ENCODE measurements around the gene HOXB5. TPM values are rescaled to one million over a fixed set of nuclear protein-coding genes. Genes with fewer than 3 reads are reported as not detected.

Gene HOXB5
- polyA plus RNA-seq, 4 donors = 28.8 to 38.4 (median 33.5) TPM

DNA sequence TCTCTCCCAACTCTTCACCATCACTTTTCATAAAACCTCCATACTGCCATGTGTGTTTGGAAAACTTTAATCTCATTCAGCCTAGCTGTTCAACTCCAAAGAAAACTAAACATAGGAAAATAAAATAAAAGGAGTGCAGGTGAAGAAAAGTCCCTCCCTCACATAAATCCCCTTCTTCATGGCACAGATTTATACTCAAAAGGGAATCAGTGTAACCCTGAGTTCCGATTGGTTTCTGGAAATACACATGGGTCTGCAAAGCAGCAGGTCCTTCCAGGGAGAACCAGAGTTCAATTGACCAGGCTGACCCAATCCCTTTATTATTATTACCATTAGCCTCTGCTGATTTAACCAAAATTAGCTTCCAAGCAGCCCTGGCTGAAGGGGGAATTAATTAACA, 39.8 kb downstream of the HOXB5 start:
- DNase-seq (ENCODE audit: low read depth in 4 of 4, low spot score in 3 of 4) = no peak

DNA sequence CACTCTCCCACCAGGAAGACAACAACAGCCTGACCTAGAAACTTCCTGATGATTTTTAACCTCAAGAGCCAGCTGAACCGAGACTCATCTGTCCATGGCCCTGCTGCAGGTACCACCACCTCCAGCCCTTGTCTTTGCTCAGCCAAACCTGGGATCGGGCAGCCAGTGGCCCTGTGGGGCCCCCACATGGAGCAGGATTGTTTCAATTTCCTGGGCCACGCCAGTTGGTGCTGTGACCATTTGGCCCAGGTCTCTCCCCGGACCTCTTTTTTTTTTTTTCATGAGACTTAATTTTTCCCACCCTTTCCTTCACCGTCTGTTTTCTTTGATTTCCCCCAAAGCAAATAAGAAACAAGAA, 40.4 kb downstream of the HOXB5 start:
- DNase-seq (ENCODE audit: low read depth in 4 of 4, low spot score in 3 of 4) = no peak

DNA sequence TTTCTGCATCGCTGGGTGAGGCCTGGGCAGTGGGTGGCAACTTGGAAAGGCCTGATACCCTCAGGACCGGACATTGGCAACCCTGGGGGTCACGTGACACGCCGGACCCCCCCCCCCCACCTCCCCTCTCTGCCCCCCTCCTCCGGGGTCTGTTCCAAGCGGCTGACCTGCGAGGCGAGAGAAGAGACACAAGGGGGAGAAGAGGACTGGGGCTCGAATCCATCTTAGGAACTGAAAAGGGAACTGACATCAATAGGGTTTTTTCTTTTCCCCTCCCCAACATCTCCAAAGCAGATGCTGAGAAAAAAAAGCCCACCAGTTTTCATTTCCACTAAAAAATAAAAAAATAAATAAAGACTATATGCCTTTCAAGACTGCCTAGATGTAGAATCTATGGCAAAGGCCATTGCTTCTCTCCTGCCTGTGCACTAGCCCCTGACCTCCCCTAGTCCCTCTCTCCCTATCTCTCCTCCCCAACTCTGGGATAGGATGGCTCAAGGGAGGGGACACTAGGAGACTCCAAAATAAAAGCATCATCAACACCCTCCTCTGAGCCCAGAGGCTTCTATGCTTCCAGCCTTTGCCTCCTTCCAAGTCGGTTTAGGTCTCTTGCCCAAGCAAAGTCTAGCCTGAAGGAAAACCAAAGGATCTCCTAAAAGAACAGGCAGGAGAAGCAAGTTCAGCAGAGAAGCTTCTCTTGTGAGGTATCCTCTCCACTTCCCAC, 41.0 kb downstream of the HOXB5 start:
- DNase-seq (ENCODE audit: low read depth in 4 of 4, low spot score in 3 of 4) = no peak

DNA sequence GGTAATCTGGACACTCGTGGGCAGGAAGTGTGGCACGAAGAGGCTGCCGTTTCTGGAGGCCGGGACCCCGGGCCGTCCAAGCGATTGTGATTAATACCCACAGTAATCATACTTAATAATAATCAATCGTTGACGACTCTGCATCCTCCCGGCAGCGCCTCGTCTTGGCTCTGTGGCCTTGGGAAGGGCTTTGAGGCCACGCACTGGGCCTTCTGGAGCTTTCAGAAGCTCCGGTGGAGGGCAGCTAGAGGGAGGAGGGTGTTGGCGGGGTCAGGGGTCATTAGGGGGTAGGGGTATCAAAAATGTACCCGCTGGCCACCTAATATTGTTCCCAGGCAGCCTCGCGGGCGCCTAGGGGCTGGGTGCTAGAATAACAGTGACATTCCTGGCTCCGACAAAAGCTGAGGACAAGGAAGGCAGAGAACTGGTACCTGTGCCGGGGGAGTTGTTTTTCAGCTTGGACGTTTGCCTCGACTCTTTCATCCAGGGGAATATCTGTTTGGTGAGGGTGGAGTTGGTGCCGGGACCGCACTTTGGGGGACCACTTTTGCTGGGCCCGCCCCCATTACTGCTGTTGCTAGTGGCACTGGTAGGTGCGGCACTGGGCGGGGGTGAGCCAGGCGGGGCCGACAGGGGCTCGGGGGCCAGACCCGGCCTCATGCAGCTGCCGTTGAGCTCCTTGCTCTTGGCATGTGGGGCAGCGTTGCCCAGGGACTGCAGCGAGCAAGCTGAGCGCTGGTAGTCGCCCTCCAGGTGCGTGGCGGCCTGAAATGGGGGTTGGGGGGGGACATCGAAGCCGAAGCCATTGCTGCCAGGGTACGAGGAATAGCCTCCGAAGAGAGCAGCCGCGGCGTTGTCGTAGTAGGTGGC, 41.7 kb downstream of the HOXB5 start:
- no peak for DNase-seq (ENCODE audit: low read depth in 4 of 4, low spot score in 3 of 4)

DNA sequence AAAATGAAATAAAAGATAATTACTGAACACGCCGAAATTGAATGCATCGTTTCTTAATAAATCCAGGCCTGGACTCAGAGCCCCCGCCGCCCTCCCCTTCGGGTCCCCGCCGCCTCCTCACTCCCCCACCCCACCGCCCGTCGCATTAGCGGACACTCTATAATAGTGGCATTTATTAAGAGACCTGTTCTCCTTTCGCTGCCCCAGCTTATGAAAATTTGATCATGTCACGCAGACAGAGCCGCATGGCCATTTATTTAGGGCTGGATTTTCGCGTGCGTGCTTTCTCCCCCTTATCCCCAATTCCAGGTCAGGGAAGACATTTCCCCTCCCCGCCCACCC, 42.4 kb downstream of the HOXB5 start:
- no peak for DNase-seq (ENCODE audit: low read depth in 4 of 4, low spot score in 3 of 4)

DNA sequence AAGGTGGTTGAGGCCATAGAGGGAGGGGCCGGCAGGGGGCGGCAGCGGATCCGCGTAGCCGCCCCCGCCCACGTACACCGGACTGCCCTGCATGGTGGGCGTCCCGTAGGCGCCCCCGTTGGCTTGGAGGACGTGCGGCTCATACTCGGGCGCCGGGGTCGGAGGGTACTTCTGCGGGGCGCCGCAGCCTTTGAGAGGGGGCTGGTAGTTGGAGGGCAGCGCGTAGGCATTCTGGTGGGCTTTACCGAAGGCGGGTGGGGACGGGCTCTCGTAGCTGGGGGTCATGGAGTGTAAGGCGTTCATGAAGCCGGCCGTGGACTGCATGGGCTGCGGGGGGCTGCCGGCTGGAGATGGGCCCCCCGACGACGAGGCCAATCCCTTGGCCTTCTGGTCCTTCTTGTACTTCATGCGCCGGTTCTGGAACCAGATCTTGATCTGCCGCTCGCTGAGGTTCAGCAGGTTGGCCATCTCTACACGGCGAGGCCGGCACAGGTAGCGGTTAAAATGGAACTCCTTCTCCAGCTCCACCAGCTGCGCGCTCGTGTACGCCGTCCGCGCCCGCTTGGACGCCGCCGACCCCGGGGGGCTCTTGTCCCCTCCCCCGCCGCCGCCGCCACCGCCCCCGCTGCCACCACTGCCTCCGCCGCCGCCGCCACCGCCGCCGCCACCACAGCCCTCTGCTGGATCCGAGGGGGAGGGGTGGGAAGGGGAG, 42.9 kb downstream of the HOXB5 start:
- no peak for DNase-seq (ENCODE audit: low read depth in 4 of 4, low spot score in 3 of 4)

DNA sequence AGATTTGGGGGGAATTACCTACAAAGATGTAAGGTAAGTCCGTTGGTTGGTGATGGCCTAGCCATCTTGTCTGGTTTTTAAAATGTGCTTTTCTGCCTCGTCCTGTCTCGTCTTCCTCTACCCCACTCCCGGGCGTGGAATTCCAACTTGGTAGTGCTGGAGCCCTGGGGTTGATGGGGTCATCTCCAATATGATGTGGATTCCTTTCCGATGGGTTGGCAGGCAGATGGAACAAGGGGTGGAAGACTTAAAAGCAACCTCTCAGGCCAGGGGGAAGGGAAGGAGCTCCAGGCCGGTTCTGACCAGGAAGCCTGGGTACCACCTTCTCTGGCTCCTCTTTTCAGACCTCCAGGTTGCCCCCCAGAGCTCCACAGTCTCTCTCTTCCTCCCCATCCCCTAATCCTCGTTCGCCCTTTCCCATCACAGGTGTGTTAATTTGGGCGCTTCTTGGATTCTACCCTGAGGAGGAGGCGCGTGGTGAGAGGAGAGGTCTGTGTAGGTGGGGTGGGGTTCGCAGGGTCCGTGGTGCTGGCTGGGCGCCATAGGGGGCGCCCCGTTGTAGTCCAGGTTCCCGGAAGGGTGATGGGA, 43.6 kb downstream of the HOXB5 start:
- DNase-seq (ENCODE audit: low read depth in 4 of 4, low spot score in 3 of 4) = no peak

DNA sequence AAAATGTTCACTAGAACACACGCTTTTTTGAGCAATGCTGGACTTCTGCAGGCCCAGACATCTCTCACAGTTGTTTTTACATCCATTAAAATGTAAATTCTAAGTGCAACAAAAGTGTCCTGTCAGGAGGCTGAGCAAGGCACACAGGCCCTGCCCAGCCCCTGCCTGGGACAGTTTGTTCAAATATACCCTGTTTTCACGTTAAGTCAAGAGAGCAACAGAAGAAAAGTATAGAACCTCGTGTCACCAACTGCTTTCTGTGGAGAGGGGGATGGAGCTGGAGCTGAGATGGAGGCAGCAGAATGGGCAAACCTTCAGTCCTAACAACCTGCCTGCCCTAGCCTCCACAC, 44.3 kb downstream of the HOXB5 start:
- DNase-seq (ENCODE audit: low read depth in 4 of 4, low spot score in 3 of 4) = no peak

DNA sequence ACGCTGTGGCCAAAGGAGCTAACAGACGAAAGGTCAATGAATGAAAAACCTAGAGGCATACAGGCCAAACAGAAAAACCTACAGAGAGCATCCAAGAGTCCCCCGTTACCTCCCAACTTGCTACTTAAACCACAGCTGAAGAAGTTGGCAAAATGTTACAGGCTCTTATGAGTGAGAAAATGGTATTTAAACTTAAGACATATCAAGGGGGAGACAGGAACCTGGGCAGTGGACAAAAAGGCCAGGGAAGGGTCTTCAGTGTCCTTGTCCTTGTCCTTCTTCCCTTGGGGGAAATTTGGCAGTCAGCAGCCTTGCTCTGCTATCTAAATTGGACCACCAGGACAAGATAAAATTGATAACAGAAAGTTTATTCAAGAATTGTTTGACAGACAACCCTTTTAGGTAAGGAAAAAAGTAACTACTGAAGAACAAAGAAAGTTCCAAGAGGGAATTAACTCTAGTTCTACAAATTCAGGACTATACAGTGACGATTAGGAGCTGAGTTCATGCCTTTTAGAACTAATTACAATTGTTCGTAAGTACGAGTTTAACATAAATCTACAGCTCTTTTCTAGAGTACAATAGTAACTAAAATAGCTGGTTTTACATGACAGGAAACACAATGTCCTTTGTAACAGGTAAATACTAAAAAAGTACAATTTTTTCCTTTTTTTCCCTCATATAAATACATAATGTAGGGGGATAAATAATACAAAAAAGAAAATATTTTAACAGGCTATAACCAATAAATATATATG, 44.9 kb downstream of the HOXB5 start:
- no peak for DNase-seq (ENCODE audit: low read depth in 4 of 4, low spot score in 3 of 4)

DNA sequence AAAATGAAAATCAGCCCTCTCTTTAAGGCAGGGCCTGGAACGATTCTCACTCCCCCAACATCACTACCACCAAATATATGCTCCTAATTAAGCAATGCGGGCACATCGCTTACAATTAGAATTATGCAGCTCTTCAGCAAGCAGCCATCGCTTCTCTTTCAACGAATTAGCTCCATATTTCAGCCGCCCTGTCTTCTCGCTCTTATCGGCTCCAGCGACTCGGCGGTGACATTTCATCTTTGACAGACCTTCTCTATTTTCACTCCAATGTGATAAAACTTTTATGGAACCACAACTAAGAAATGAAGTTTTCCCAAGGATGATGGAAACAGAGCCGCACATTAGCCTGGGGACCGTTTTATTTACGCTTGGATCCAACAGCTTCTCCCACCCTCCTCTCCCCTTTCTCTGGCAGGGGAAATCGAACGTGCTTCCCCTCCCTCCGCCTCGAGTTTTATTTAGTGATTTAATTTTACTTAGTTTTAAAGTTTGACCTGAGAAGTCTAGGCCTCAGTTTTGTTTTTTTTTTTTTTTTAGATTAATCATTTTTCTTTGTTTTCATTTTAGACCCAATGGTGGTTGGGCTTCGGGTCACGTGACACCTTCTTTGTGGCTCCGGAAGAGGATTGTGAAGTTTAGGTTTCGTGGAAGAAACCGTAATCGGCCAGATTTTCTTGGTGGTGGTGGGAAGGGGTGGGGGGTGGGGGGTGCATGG, 45.6 kb downstream of the HOXB5 start:
- DNase-seq (ENCODE audit: low read depth in 4 of 4, low spot score in 3 of 4) = no peak

DNA sequence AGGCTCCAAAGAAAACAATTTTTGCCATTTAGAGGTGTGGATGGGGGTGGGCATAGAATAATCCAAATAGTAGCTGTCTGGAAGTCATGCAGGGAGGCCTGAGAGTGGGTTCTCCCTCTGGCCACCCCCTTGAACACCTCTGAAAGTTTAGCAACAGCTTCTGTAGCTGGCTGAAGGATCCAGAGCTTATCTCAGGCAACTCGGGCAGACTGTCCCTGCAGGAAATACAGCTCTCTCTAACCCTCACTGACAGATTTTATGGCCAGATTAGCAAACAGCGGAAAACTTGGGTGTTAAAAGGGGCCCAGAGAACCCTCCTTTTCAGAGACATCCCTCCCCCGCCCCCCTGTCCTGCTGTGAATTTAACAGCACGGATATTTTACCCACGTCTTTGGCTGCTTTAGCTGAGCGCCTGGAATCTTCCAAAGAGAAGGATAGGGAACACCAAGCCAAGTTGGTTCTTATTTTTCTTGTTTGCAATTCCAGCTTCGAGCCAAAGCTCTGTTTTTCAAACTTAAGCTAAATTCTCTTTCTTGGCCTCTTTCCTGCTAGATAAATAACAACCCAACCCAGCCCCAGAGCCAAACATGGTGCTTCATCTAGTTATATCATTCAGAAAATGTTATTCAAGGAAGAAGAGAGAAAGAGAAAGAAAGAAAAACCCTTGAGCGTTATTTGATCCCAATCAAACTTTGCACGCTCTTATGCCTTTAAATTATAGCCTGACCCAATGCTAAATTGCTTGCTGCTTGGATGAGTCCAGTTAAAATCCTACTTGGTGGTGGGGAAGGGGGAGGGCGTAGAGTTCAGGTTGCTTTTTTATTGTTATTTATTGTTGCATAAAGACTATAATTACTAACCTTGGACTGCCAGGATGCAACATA, 46.4 kb downstream of the HOXB5 start:
- no peak for DNase-seq (ENCODE audit: low read depth in 4 of 4, low spot score in 3 of 4)

DNA sequence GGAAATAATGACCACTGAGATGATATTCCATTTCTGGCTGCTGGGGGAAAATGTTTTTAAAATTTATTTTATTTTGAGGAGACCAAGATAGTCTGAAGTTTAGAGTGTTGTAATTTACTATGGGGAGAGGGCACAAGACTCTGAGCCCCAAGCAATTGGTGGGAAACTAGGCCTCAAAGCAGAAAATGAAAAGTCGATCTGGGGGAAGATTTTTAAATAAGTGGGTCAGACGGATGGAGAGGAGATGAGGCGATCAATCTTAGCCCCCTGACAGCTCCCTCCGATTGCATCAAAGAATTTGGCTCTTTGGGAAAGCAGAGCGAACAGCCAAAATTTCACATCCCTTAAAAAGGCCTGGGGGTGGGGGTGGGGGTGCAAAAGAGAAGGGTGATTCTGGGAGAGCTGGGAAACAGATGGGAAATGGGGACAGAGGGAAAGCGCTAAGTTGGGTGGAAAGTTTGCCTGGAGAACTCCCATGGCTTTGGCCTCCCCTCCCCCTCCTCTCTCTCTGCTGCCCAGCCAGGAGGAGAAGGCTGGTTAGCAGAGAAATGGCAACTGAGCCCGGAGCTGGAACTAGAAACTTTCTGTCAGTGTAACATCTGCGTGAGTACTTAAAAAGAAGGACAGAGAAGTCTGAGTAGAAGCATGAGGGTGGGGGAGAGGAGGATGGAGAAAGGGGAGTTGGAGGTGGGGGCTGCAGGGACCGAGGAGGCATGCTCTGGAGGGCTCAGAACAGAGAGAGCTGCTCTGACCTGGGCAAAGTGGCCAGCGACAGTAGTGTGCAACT, 47.2 kb downstream of the HOXB5 start:
- DNase-seq (ENCODE audit: low read depth in 4 of 4, low spot score in 3 of 4) = no peak

DNA sequence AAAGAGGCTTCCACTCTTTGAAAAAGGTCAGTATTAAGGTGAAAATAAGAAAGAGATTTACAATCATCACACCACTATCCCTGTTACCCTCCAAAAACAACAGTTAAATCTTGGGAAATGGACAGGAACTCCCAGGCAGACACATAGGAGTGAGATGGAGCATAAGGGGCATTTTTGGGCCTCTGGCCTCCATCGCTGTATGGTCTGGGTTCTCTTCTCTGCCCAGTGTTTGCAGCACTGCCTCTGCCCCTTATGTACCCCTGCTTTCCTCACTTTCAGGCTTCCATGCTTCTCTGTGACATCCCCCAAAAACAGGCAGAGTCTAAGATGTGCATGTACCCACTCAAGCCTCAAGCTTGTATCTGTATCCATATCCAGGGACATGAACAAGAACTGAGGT, 48.0 kb downstream of the HOXB5 start:
- DNase-seq (ENCODE audit: low read depth in 4 of 4, low spot score in 3 of 4) = no peak

DNA sequence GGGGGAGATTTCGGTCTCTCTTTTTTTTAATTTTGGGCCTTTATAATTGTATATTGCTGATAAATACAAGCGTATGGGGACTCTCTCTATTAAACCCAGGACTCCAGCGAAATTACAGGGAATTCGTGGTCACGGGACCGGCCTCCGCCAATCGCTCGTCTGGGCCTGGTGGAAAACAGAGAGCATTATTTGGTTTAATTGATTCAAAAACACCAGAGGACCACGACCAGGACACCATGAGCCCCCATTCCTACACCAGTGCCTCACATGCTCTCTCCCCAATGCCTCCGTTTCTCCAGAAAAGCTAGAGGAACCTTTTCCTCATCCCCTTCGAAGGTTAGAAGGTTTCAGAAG, 48.6 kb downstream of the HOXB5 start, which contains the start of gene HOXB2:
Gene HOXB2, minus strand, starts transcription at position 88 of the 354 bp plus-strand sequence. CDS start 198 bp downstream, outside the sequence.
- DNase-seq (ENCODE audit: low read depth in 4 of 4, low spot score in 3 of 4) = no peak

DNA sequence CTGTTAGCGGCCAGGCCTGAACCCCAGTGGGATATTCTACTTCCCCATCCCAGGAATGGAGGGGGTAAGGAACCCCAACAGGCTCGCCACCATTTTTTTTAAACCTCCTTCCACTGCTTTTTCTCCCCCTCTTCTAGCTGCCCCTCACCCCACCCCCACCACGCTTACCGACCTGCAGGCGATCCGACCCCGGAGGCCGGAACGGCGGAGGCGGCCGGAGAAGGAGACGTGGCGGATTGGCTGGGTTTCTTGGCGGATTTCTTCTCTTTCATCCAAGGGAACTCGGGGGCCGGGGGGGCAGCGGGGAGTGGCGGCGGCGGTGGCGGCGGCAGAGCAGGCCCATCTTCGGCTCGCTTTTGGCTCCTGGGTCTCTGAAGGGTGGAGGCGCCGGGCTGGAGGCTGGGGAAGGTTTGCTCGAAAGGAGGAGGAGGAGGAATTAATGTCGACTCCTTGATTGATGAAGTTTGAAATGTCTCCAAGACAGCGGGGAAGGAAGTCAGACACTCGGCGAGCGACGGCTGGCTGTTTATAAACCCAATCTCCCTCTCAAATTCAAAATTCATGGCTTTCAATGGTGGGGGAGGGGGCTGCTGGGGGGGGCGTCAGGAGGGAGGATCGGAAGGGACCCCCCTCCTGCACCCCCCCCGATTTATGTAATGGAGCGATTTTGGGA, 49.1 kb downstream of the HOXB5 start:
- DNase-seq (ENCODE audit: low read depth in 4 of 4, low spot score in 3 of 4) = no peak

DNA sequence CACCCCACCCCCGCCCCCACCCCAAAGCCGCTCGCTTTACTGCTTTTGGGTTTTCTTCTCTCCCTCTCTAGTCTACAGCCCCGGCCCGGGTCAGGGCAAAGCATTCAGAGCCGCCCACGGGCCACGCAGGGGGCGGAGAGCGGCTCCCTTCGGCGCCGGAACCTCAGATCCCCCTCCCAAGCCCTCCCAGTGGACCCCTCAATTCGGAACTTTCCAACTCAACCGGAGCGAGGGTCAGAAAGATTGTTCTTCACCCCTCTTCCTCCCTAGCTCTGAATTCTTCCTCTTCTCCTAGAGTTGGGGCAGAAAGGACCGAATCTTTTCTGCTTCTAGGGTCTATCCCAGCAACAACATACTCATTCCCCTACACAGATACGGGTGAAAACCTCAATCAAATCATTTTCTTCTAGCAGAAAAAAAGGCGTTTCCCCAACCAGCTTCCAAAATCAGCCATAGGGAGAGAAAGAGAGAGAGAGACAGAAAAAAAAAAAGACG, 49.7 kb downstream of the HOXB5 start:
- no peak for DNase-seq (ENCODE audit: low read depth in 4 of 4, low spot score in 3 of 4)

DNA sequence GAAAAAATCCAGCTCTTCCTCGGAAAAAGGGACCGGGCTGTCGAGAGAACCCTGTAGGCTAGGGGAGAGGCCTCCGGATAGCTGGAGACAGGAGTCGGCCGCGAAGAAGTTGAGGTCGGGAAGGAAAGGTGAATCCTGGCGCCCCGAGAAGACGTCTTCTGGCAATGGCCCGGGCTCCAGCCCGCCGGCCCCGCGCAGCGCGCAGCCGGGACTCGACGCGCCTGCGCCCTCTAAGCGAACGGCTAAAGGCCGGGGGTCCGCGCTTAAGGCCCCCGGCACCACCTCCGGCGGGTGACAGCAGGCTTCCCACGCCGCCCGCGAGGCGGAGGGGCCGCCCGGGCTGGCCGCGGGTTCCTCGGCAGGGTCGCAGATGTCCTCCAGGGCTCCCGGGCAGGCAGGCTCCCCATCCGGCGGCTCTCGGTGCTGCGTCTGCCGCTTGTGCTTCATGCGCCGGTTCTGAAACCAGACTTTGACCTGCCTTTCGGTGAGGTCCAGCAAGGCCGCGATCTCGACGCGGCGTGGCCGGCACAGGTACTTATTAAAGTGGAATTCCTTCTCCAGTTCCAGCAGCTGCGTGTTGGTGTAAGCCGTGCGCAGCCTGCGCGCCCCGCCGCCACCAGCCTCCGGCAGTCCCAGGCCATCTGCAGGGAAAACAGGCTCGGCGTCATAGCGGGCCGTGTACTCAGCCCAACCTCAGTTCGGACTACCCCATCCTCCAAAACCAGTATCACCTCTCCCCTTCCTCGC, 50.3 kb downstream of the HOXB5 start:
- no peak for DNase-seq (ENCODE audit: low read depth in 4 of 4, low spot score in 3 of 4)
